GM12878 (cell line): Measurements from ENCODE around the gene IL6R. TPM values are rescaled to one million over a fixed set of nuclear protein-coding genes. Genes with fewer than 3 reads are reported as not detected.

Experiments
- ATAC-seq: fragments of 200-7000 bp; cut with Tn5 transposase; 3 replicates; pipeline ENCODE4 v1.9.1; 2020; ENCODE audit warnings: mild to moderate bottlenecking, moderate library complexity
- BruUV-seq: library from RNA; stranded (reverse); fragments of 400-500 nt; replicated peaks from 2 replicates; lab custom pipeline; 2021; lab: Mats Ljungman, UMichigan
- CTCF ChIA-PET: fragments of 300-600 bp; sonication (Branson Sonifier 250); formaldehyde crosslinking; extraction: SDS; loops from one replicate; lab custom pipeline; 2021; ENCODE audit warnings: inconsistent platforms; lab: Yijun Ruan, JAX
- POLR2A ChIA-PET: fragments of 350-600 bp; formaldehyde crosslinking; extraction: SDS; loops from one replicate; lab custom pipeline; 2021; ENCODE audit warnings: inconsistent platforms; lab: Charles Lee
- RAD21 ChIA-PET: fragments of 300-600 bp; sonication (Branson Sonifier 250); formaldehyde crosslinking; loops from one replicate; lab custom pipeline; 2023; ENCODE audit warnings: antibody characterized with exemption; ENCODE audit not compliant: unreplicated experiment; lab: Charles Lee
- SMC1A ChIA-PET: fragments of 300-600 bp; sonication (Branson Sonifier 250); formaldehyde crosslinking; loops from one replicate; lab custom pipeline; 2023; ENCODE audit not compliant: unreplicated experiment, uncharacterized antibody; lab: Charles Lee
- DNase-seq: peaks from one replicate; pipeline ENCODE4 v3.0.0-alpha.2; 2011; ENCODE audit warnings: low read depth, low spot score
- FAIRE-seq: peaks from 3 replicates; lab custom pipeline; 2011; peaks lifted over from hg19 to GRCh38; lab: Jason Lieb, UNC
- H2AFZ ChIP-seq: 2 replicates; pipeline ENCODE4 v1.6.0; 2011; ENCODE audit warnings: low read depth, low read length, control low read depth; ENCODE audit not compliant: control insufficient read depth
- H3K27ac ChIP-seq: 2 replicates; pipeline ENCODE4 v1.5.1; 2011; ENCODE audit warnings: control low read depth; ENCODE audit not compliant: control insufficient read depth, insufficient read depth
- H3K27me3 ChIP-seq, 2 experiments: replicated peaks in 1 of 2; 2 replicates each; pipeline versions ENCODE4 v1.6.0 to v1.6.1; 2011; ENCODE audit warnings: low read length in 1 of 2; ENCODE audit not compliant: control insufficient read depth in 2 of 2, insufficient read depth in 2 of 2
- H3K36me3 ChIP-seq, 2 experiments: 2 replicates each; pipeline ENCODE4 v1.5.1; 2011; ENCODE audit warnings: low read length in 1 of 2; ENCODE audit not compliant: control insufficient read depth in 2 of 2, insufficient read depth in 2 of 2
- H3K4me1 ChIP-seq: 2 replicates; pipeline ENCODE4 v1.6.1; 2011; ENCODE audit warnings: mild to moderate bottlenecking, low read length, moderate library complexity, mixed read lengths; ENCODE audit not compliant: control insufficient read depth, insufficient read depth
- H3K4me2 ChIP-seq: 2 replicates; pipeline ENCODE4 v1.6.0; 2011; ENCODE audit warnings: control low read depth; ENCODE audit not compliant: control insufficient read depth, insufficient read depth
- H3K4me3 ChIP-seq: fragments of 200-600 bp; sonication (generic); 2 replicates; pipeline ENCODE4 v1.5.1; 2016
- H3K79me2 ChIP-seq: 2 replicates; pipeline ENCODE4 v1.6.0; 2011; ENCODE audit warnings: low read length; ENCODE audit not compliant: control insufficient read depth, insufficient read depth
- H3K9ac ChIP-seq: 2 replicates; pipeline ENCODE4 v1.8.0; 2011; ENCODE audit warnings: low read length, control low read depth, mixed read lengths; ENCODE audit not compliant: control insufficient read depth, insufficient read depth
- H3K9me3 ChIP-seq: replicated peaks from 3 replicates; pipeline ENCODE4 v1.5.1; 2011; ENCODE audit warnings: mild to moderate bottlenecking, low read length; ENCODE audit not compliant: control insufficient read depth, insufficient read depth
- H4K20me1 ChIP-seq: 2 replicates; pipeline ENCODE4 v1.6.0; 2011; ENCODE audit not compliant: control insufficient read depth, insufficient read depth
- ESRRA ChIP-seq: IDR thresholded peaks from 2 replicates; pipeline ENCODE4 v1.6.1; 2012; ENCODE audit warnings: mild to moderate bottlenecking, low read length, improper control_type of control experiment
- FOXM1 ChIP-seq: IDR thresholded peaks from 2 replicates; pipeline ENCODE4 v1.6.1; 2012; ENCODE audit warnings: low read depth, mild to moderate bottlenecking, inconsistent platforms, low read length, moderate library complexity
- JUNB ChIP-seq: IDR thresholded peaks from 2 replicates; pipeline ENCODE4 v1.6.1; 2016; ENCODE audit warnings: antibody characterized with exemption, mild to moderate bottlenecking
- MEF2A ChIP-seq: IDR thresholded peaks from 2 replicates; pipeline ENCODE4 v1.6.1; 2011; ENCODE audit warnings: low read depth, mild to moderate bottlenecking, low read length, moderate library complexity; ENCODE audit not compliant: insufficient read depth
- POLR2AphosphoS5 ChIP-seq: IDR thresholded peaks from 2 replicates; pipeline ENCODE4 v1.6.1; 2011; ENCODE audit warnings: mild to moderate bottlenecking, low read length, inconsistent platforms
- WGBS: methylation state at CpG from one replicate; pipeline ENCODE4 v1.1.6; 2016; ENCODE audit warnings: low lambda C conversion rate; ENCODE audit not compliant: insufficient replicate concordance, insufficient coverage; ENCODE audit errors: missing lambda C conversion rate; 5-methylcytosine and 5-hydroxymethylcytosine counted together
- in situ Hi-C: fragments of 300-500 bp; cut with MboI; formaldehyde crosslinking; loops from 9 replicates; pipeline ENCODE4 v1.14.3; 2018; ENCODE audit warnings: mixed read lengths
- intact Hi-C: fragments of 100-400 bp; cut with micrococcal nuclease; formaldehyde crosslinking; loops from one replicate; pipeline ENCODE4 v1.14.2; 2022; ENCODE audit not compliant: unreplicated experiment
- polyA plus RNA-seq, 11 experiments: library from polyadenylated mRNA; depleted of rRNA in 4 of 11; unstranded in 6 of 11; stranded (reverse) in 5 of 11; fragments of >200 nt; fragmentation: Nextera tagmentation in 4 of 11; fragmentation: Illumina TruSeq in 1 of 11; extraction: Ambion mirVana in 4 of 11; extraction: Trizol in 1 of 11; gene quantifications; 1 replicate in 1 of 11; 2 replicates in 10 of 11; pipeline versions ENCODE4 v1.2.1 to v1.2.3, GENCODE V29; 2011 to 2016; ENCODE audit warnings: inconsistent platforms in 2 of 11, missing spikeins in 2 of 11, low read depth in 1 of 11
- total RNA-seq, 4 experiments: library from RNA; depleted of rRNA in 3 of 4; stranded (reverse); fragments of >200 nt in 3 of 4; fragmentation: Illumina TruSeq in 1 of 4; extraction: Trizol in 1 of 4; gene quantifications; 2 replicates each; pipeline versions ENCODE4 v1.2.1 to v1.2.3, GENCODE V29; 2013 to 2021
- TF ChIP-seq, protein P1 (sequence below): fragments of 450-650 bp; IDR thresholded peaks from 2 replicates; pipeline ENCODE4 v1.6.1; 2017; ENCODE audit warnings: borderline replicate concordance
- TF ChIP-seq, protein P2 (sequence below): fragments of 450-650 bp; formaldehyde crosslinking; IDR thresholded peaks from 2 replicates; pipeline ENCODE4 v1.5.0; 2022; ENCODE audit warnings: mild to moderate bottlenecking, missing genetic modification characterization
- TF ChIP-seq, protein P3 (sequence below): IDR thresholded peaks from 2 replicates; pipeline ENCODE4 v1.6.1; 2011; ENCODE audit warnings: mild to moderate bottlenecking, low read depth, low read length, moderate library complexity; ENCODE audit not compliant: insufficient replicate concordance
- TF ChIP-seq, protein P4 (sequence below): IDR thresholded peaks from 2 replicates; pipeline ENCODE4 v1.6.1; 2012; ENCODE audit warnings: low read depth, low read length, improper control_type of control experiment

Gene IL6R
- total and polyA plus RNA-seq, 10 of the 15 experiments (the other 5 are each of a cell fraction or from before 2014, with no cell fraction given), result 1.9 to 43.4 (median 17.5) TPM

DNA sequence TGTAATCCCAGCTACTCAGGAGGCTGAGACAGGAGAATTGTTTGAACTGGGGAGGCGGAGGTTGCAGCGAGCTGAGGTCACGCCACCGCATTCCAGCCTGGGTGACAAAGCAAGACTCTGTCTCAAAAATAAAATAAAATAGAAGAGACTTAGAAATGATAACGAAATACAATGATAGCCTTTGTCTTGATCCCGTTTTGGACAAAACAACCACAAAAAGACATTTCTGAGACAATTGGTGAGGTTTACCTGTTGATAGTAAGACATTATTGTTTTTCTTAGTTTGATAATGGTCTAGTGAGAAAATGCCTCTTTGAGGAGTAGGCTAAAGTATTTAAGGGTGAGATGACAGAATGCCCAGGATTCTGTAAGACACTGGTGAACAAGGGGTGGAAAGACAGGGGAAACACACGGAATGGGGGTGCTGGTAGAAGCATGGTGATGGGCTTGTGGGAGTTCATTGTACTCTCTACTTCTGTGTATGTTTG, 109.0 kb downstream of the IL6R start:
- peaks cover 0 to 3% of the 10 kb centered on the region in 2 experiments for H3K27me3 ChIP-seq
- H3K27ac ChIP-seq, result no peak overlapping the region
- H3K79me2 ChIP-seq, result no peaks in the 10 kb centered on the region
- FAIRE-seq (no peak), DNase-seq (no peak), ATAC-seq (no peak)
- WGBS, result 55% methylated on average over 7 of the region's 7 CpGs
- BruUV-seq, result no TSS peak
- ChIA-PET RAD21 (no interaction called here), SMC1A (interaction anchor here (1.7 kb wide), 1 partner anchor 32 kb away, joined by 5 read pairs; no protein-coding TSS in a partner anchor), CTCF (interaction anchor here (0.6 to 0.9 kb wide), 2 partner anchors 21 to 26 kb away, joined by 4 read pairs; no protein-coding TSS in a partner anchor), POLR2A (no interaction called here)
- no peak overlapping the region for H3K9ac ChIP-seq
- no peak overlapping the region for H2AFZ ChIP-seq
- no peaks in the 10 kb centered on the region for H3K9me3 ChIP-seq
- no peak for TF ChIP-seq JUNB
- TF ChIP-seq, protein P1, sequence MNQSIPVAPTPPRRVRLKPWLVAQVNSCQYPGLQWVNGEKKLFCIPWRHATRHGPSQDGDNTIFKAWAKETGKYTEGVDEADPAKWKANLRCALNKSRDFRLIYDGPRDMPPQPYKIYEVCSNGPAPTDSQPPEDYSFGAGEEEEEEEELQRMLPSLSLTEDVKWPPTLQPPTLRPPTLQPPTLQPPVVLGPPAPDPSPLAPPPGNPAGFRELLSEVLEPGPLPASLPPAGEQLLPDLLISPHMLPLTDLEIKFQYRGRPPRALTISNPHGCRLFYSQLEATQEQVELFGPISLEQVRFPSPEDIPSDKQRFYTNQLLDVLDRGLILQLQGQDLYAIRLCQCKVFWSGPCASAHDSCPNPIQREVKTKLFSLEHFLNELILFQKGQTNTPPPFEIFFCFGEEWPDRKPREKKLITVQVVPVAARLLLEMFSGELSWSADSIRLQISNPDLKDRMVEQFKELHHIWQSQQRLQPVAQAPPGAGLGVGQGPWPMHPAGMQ, result no peak
- TF ChIP-seq ESRRA, result no peak
- no peaks in the 10 kb centered on the region for H3K36me3 ChIP-seq
- in situ Hi-C loops, result no loop called here
- H4K20me1 ChIP-seq, result no peaks in the 10 kb centered on the region
- no peaks in the 10 kb centered on the region for H3K4me1 ChIP-seq
- H3K4me3 ChIP-seq, result no peak overlapping the region
- intact Hi-C loops, result no loop called here
- no peak overlapping the region for H3K4me2 ChIP-seq

DNA sequence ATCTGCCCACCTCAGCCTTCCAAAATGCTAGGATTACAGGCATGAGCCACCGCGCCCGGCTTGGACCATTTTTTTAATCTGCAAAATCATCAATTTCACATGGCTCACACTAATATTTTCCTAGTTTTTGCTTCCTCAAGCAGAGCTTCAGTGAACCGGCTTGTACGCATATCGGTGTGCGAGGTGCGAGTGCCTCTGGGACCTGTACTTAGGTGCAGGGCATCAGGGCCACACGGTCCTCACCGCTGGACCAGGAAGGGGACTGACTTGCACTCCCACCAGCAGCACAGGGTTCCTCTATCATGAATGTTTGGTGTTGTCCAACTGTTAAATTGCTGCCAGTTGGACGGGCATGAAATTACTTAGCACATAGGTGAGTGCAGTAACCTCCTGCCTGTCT, 112.5 kb downstream of the IL6R start:
- no peaks in the 10 kb centered on the region for H3K79me2 ChIP-seq
- POLR2A ChIA-PET, result no interaction called here
- no peak overlapping the region for H3K4me2 ChIP-seq
- H3K27me3 ChIP-seq, result peaks cover 0 to 3% of the 10 kb centered on the region in 2 experiments; a peak in 3 of 4 replicates
- H2AFZ ChIP-seq, result no peak overlapping the region
- in situ Hi-C loops (no loop called here), intact Hi-C loops (no loop called here)
- no peaks in the 10 kb centered on the region for H4K20me1 ChIP-seq
- 65% methylated on average over 11 of the region's 11 CpGs for WGBS
- no peak for FAIRE-seq
- no peak for DNase-seq
- SMC1A ChIA-PET, result interaction anchor here (1.2 kb wide), 1 partner anchor 527 kb away, joined by 4 read pairs; no protein-coding TSS in a partner anchor
- no peak overlapping the region for H3K4me3 ChIP-seq
- H3K4me1 ChIP-seq, result no peaks in the 10 kb centered on the region
- no peak for ATAC-seq
- no peaks in the 10 kb centered on the region for H3K36me3 ChIP-seq
- H3K9ac ChIP-seq, result no peak overlapping the region
- H3K9me3 ChIP-seq, result no peaks in the 10 kb centered on the region
- CTCF ChIA-PET, result no interaction called here
- RAD21 ChIA-PET, result interaction anchor here (1.2 kb wide), 1 partner anchor 37 kb away, joined by 3 read pairs; no protein-coding TSS in a partner anchor
- H3K27ac ChIP-seq, result no peak overlapping the region
- BruUV-seq, result no TSS peak
- no peak for TF ChIP-seq MEF2A
- TF ChIP-seq, protein P2, sequence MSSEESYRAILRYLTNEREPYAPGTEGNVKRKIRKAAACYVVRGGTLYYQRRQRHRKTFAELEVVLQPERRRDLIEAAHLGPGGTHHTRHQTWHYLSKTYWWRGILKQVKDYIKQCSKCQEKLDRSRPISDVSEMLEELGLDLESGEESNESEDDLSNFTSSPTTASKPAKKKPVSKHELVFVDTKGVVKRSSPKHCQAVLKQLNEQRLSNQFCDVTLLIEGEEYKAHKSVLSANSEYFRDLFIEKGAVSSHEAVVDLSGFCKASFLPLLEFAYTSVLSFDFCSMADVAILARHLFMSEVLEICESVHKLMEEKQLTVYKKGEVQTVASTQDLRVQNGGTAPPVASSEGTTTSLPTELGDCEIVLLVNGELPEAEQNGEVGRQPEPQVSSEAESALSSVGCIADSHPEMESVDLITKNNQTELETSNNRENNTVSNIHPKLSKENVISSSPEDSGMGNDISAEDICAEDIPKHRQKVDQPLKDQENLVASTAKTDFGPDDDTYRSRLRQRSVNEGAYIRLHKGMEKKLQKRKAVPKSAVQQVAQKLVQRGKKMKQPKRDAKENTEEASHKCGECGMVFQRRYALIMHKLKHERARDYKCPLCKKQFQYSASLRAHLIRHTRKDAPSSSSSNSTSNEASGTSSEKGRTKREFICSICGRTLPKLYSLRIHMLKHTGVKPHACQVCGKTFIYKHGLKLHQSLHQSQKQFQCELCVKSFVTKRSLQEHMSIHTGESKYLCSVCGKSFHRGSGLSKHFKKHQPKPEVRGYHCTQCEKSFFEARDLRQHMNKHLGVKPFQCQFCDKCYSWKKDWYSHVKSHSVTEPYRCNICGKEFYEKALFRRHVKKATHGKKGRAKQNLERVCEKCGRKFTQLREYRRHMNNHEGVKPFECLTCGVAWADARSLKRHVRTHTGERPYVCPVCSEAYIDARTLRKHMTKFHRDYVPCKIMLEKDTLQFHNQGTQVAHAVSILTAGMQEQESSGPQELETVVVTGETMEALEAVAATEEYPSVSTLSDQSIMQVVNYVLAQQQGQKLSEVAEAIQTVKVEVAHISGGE (CRISPR knock-in tag), result no peak
- no peak for TF ChIP-seq JUNB
- TF ChIP-seq, protein P3, sequence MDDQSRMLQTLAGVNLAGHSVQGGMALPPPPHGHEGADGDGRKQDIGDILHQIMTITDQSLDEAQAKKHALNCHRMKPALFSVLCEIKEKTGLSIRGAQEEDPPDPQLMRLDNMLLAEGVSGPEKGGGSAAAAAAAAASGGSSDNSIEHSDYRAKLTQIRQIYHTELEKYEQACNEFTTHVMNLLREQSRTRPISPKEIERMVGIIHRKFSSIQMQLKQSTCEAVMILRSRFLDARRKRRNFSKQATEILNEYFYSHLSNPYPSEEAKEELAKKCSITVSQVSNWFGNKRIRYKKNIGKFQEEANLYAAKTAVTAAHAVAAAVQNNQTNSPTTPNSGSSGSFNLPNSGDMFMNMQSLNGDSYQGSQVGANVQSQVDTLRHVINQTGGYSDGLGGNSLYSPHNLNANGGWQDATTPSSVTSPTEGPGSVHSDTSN, result no peak
- TF ChIP-seq FOXM1, result no peak
- TF ChIP-seq POLR2AphosphoS5, result no peak
- TF ChIP-seq, protein P4, sequence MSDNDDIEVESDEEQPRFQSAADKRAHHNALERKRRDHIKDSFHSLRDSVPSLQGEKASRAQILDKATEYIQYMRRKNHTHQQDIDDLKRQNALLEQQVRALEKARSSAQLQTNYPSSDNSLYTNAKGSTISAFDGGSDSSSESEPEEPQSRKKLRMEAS, result no peak
